ENCODE results near the gene PDIA4.
"Not testable (repeated sequence)": the region's sequence is repeated elsewhere in the genome, so short reads cannot be mapped to it uniquely, and the experiment has no call there.

The PDIA4 gene

GRCh38 chr7:149036676-149037075 lies 8.4 kb upstream of the PDIA4 start:
- H3K9me3 ChIP-seq (ENCODE audit: low read length), result peaks cover 7% of the 10 kb centered on the region
- H3K27ac ChIP-seq (ENCODE audit: low read depth, low read length, poor library complexity, severe bottlenecking), result no peak overlapping the region
- no peak overlapping the region for H3K4me3 ChIP-seq (ENCODE audit: low read depth, low read length, poor library complexity, severe bottlenecking)
- no peak overlapping the region for H2AFZ ChIP-seq (ENCODE audit: low read length)
- no peaks in the 10 kb centered on the region for H3K9me2 ChIP-seq (ENCODE audit: low read depth, low read length)
- H3K4me1 ChIP-seq (ENCODE audit: insufficient read depth, low read length, severe bottlenecking), result no peaks in the 10 kb centered on the region
- H3F3A ChIP-seq (ENCODE audit: insufficient read depth, low read length), result no peaks in the 10 kb centered on the region
- H3K27me3 ChIP-seq (ENCODE audit: insufficient read depth, low read length), result no peaks in the 10 kb centered on the region; the same call in 1 of the 2 replicates
- no peaks in the 10 kb centered on the region for H3K36me3 ChIP-seq (ENCODE audit: insufficient read depth, low read length)
- no peak overlapping the region for H3K9ac ChIP-seq (ENCODE audit: low read length)
- TF ChIP-seq EZH2 (IDR thresholded peaks at IDR 0.05; ENCODE audit: borderline replicate concordance, low read length), result no peak
- no peak for TF ChIP-seq CTCF (IDR thresholded peaks at IDR 0.05; ENCODE audit: low read length)
- H4K20me1 ChIP-seq (ENCODE audit: insufficient read depth, low read length), result no peaks in the 10 kb centered on the region
- H3K4me2 ChIP-seq (ENCODE audit: low read length), result no peak overlapping the region
- no peaks in the 10 kb centered on the region for H3K79me2 ChIP-seq (ENCODE audit: insufficient read depth, low read length)

- no peaks in the 10 kb centered on the region for H3F3A ChIP-seq (ENCODE audit: insufficient read depth, low read length)
- no peak overlapping the region for H3K9ac ChIP-seq (ENCODE audit: low read length)
- no peak overlapping the region for H3K27ac ChIP-seq (ENCODE audit: low read depth, low read length, poor library complexity, severe bottlenecking)
- no peaks in the 10 kb centered on the region; the same call in 1 of the 2 replicates for H3K36me3 ChIP-seq (ENCODE audit: insufficient read depth, low read length)
- no peaks in the 10 kb centered on the region for H3K27me3 ChIP-seq (ENCODE audit: insufficient read depth, low read length)
- no peak overlapping the region for H2AFZ ChIP-seq (ENCODE audit: low read length)
- no peaks in the 10 kb centered on the region for H4K20me1 ChIP-seq (ENCODE audit: insufficient read depth, low read length)
- no peak overlapping the region for H3K4me2 ChIP-seq (ENCODE audit: low read length)
- H3K9me2 ChIP-seq (ENCODE audit: low read depth, low read length), result no peaks in the 10 kb centered on the region
- H3K4me3 ChIP-seq (ENCODE audit: low read depth, low read length, poor library complexity, severe bottlenecking), result no peak overlapping the region
- H3K9me3 ChIP-seq (ENCODE audit: low read length), result no peaks in the 10 kb centered on the region; the same call in 1 of the 2 replicates
- H3K4me1 ChIP-seq (ENCODE audit: insufficient read depth, low read length, severe bottlenecking), result peaks cover 17% of the 10 kb centered on the region
- H3K79me2 ChIP-seq (ENCODE audit: insufficient read depth, low read length), result peaks cover 16% of the 10 kb centered on the region
- TF ChIP-seq EZH2 (IDR thresholded peaks at IDR 0.05; ENCODE audit: borderline replicate concordance, low read length) (no peak), CTCF (IDR thresholded peaks at IDR 0.05; ENCODE audit: low read length) (no peak)
These were observed 3.1 kb upstream of the PDIA4 start for GRCh38 chr7:149031353-149031910.

GRCh38 chr7:149030439-149030838 lies 2.1 kb upstream of the PDIA4 start:
- not testable (repeated sequence) for H3K36me3 ChIP-seq (ENCODE audit: insufficient read depth, low read length); H4K20me1 ChIP-seq (ENCODE audit: insufficient read depth, low read length); H3K9ac ChIP-seq (ENCODE audit: low read length); H3K9me3 ChIP-seq (ENCODE audit: low read length); H3K27me3 ChIP-seq (ENCODE audit: insufficient read depth, low read length); H3K4me2 ChIP-seq (ENCODE audit: low read length); H3K9me2 ChIP-seq (ENCODE audit: low read depth, low read length); H3K4me3 ChIP-seq (ENCODE audit: low read depth, low read length, poor library complexity, severe bottlenecking); H3F3A ChIP-seq (ENCODE audit: insufficient read depth, low read length); H2AFZ ChIP-seq (ENCODE audit: low read length); H3K27ac ChIP-seq (ENCODE audit: low read depth, low read length, poor library complexity, severe bottlenecking)
- Histone ChIP-seq H3K79me2 (ENCODE audit: insufficient read depth, low read length) (peaks cover 26% of the 10 kb centered on the region), H3K4me1 (ENCODE audit: insufficient read depth, low read length, severe bottlenecking) (peaks cover 27% of the 10 kb centered on the region)

Measured in OCI-LY1 (cell line).